ENCODE data around the gene EMC8. TPM values are rescaled to one million over a fixed set of nuclear protein-coding genes. Genes with fewer than 3 reads are reported as not detected.

EMC8 gene
- total RNA-seq, 2 donors from 2014 or later = 18.8 to 40.7 TPM

- no peaks in the 10 kb centered on the region for H3K27me3 ChIP-seq
- H3K9me3 ChIP-seq = no peaks in the 10 kb centered on the region
- peak overlapping the region; percentile 40 to 66 for H3K4me3 ChIP-seq
- TF ChIP-seq, protein P1, sequence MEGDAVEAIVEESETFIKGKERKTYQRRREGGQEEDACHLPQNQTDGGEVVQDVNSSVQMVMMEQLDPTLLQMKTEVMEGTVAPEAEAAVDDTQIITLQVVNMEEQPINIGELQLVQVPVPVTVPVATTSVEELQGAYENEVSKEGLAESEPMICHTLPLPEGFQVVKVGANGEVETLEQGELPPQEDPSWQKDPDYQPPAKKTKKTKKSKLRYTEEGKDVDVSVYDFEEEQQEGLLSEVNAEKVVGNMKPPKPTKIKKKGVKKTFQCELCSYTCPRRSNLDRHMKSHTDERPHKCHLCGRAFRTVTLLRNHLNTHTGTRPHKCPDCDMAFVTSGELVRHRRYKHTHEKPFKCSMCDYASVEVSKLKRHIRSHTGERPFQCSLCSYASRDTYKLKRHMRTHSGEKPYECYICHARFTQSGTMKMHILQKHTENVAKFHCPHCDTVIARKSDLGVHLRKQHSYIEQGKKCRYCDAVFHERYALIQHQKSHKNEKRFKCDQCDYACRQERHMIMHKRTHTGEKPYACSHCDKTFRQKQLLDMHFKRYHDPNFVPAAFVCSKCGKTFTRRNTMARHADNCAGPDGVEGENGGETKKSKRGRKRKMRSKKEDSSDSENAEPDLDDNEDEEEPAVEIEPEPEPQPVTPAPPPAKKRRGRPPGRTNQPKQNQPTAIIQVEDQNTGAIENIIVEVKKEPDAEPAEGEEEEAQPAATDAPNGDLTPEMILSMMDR (IDR thresholded peaks at IDR 0.05) = no peak
- no peak for DNase-seq (ENCODE audit: low spot score)
- peaks cover 0 to 30% of the 10 kb centered on the region in 2 donors for H3K4me1 ChIP-seq
- H3K27ac ChIP-seq = no peak overlapping the region
- no peaks in the 10 kb centered on the region for H3K36me3 ChIP-seq
Observed at GRCh38 chr16:85750146-85750826, 49.1 kb downstream of the EMC8 start.

DNA sequence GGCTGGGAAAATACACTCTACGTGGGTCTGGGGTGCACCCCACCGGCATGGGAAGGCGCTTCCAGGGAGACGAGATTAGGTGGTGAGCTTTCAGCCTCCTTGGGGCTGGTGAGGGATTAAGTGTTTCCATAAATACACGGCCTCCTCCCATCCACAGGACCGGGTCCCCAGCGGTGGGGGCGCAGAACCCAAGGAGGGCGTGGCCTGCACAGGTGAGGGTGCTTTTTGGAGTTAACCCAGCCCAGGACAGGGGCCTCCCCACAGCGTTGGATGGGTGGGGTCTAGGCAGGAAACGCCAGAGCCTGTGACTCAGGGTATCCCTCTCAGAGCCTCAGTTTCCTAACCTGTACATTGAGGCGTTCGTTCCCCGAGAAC, 49.6 kb downstream of the EMC8 start:
- Histone ChIP-seq H3K27me3 (no peaks in the 10 kb centered on the region), H3K36me3 (no peaks in the 10 kb centered on the region), H3K27ac (no peak overlapping the region), H3K9me3 (no peaks in the 10 kb centered on the region), H3K4me3 (peak overlapping the region; percentile 40 to 66), H3K4me1 (peaks cover 0 to 30% of the 10 kb centered on the region in 2 donors)
- no peak for DNase-seq (ENCODE audit: low spot score)
- TF ChIP-seq, protein P1 (IDR thresholded peaks at IDR 0.05) = no peak

DNA sequence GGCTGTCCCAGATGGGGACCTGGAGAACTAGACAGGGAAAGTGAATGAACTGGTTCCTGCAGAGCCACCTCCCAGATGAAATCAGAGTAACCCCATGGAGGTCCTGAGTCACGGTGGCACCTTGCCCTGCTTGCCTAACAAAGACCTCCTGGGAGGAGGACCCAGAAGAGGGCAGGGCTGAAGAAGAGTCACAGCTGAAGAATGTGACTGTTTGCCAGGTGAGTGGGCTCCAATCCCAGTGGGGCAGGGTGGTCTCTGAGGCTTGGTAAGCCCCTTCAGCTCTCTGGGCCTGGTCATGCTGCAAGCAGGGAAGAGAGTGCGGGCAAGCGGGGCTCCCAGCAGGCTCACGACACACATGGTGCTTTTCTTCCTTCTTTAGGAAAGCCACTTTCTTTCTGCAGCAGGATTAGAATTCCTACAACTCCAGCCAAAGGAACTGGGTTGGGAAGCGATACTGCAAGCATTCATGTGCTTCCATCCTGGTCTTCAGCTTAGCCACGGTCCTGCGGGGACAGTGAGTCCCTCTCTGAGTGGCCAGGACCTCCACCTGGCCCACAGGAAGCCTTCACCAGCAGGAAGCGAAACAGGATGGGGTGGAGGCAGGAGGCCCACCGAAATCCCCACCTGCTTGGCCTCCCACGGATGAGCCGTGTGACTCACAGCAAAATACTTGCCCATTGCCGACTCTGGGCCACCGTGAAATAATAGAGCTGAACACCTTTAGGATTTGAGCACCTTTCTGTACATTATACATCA, 52.7 kb downstream of the EMC8 start:
- Histone ChIP-seq H3K4me1 (peaks cover 0 to 19% of the 10 kb centered on the region in 2 donors), H3K27ac (no peak overlapping the region), H3K27me3 (no peaks in the 10 kb centered on the region), H3K9me3 (no peaks in the 10 kb centered on the region), H3K36me3 (no peaks in the 10 kb centered on the region), H3K4me3 (no peak overlapping the region)
- TF ChIP-seq, protein P1 (IDR thresholded peaks at IDR 0.05) = no peak
- no peak for DNase-seq (ENCODE audit: low spot score)

- DNase-seq (ENCODE audit: low spot score) = no peak
- no peak overlapping the region for H3K27ac ChIP-seq
- no peak overlapping the region for H3K4me3 ChIP-seq
- no peaks in the 10 kb centered on the region for H3K27me3 ChIP-seq
- no peaks in the 10 kb centered on the region for H3K36me3 ChIP-seq
- H3K9me3 ChIP-seq = no peaks in the 10 kb centered on the region
- TF ChIP-seq, protein P1 (IDR thresholded peaks at IDR 0.05) = no peak
- no peaks in the 10 kb centered on the region for H3K4me1 ChIP-seq
Observed at GRCh38 chr16:85738923-85739715, 60.2 kb downstream of the EMC8 start.

DNA sequence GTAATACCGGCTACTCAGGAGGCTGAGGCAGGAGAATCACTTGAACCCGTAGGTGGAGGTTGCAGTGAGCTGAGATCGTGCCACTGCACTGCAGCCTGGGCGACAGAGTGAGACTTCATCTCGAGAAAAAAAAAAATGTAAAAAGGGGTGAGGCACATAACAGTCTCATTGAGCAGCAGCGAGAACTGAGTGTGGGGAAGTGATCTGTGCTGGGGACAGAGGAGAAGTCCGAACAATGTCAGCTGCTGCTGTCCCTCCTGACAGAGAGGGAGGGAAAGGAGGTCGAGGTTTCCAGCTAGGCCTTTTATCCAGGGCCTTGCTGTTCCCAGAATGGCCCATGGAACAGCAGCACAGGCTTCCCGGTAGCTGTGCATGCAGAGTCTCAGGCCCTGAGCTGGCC, 62.4 kb downstream of the EMC8 start:
- Histone ChIP-seq H3K4me3 (no peak overlapping the region), H3K27ac (no peak overlapping the region), H3K4me1 (no peaks in the 10 kb centered on the region), H3K9me3 (no peaks in the 10 kb centered on the region), H3K27me3 (no peaks in the 10 kb centered on the region), H3K36me3 (no peaks in the 10 kb centered on the region)
- no peak for DNase-seq (ENCODE audit: low spot score)
- TF ChIP-seq, protein P1 (IDR thresholded peaks at IDR 0.05) = no peak
